Measurements from ENCODE around the gene UPK3B. TPM values are rescaled to one million over a fixed set of nuclear protein-coding genes. Genes with fewer than 3 reads are reported as not detected.
"Not testable (repeated sequence)": the region's sequence is repeated elsewhere in the genome, so short reads cannot be mapped to it uniquely, and the experiment has no call there.

UPK3B gene
- total RNA-seq, 1 donor from 2014 or later = 7.6 TPM

GRCh38 chr7:76514926-76515771 is 4.8 kb downstream of the UPK3B start:
- H3K27me3 ChIP-seq = no peaks in the 10 kb centered on the region
- no peak overlapping the region for H3K27ac ChIP-seq
- DNase-seq (ENCODE audit: low spot score in 2 of 2) = no peak
- no peaks in the 10 kb centered on the region for H3K4me1 ChIP-seq
- no peak overlapping the region for H3K4me3 ChIP-seq
- H3K36me3 ChIP-seq = no peaks in the 10 kb centered on the region
- no peaks in the 10 kb centered on the region for H3K9me3 ChIP-seq
- no peak for TF ChIP-seq CTCF (IDR thresholded peaks at IDR 0.05)
- intact Hi-C loops (cut with DNase I) = no loop called here

- Histone ChIP-seq H3K4me1 (no peaks in the 10 kb centered on the region), H3K4me3 (no peak overlapping the region), H3K9me3 (no peaks in the 10 kb centered on the region), H3K36me3 (no peaks in the 10 kb centered on the region), H3K27me3 (no peaks in the 10 kb centered on the region), H3K27ac (no peak overlapping the region)
- peak in 1 of 3 experiments; percentile 74 for TF ChIP-seq CTCF (IDR thresholded peaks at IDR 0.05)
- DNase-seq (ENCODE audit: low spot score in 2 of 2) = no peak
- intact Hi-C loops (cut with DNase I) = no loop called here
Observed at GRCh38 chr7:76515999-76516443, 5.7 kb downstream of the UPK3B start.

DNA sequence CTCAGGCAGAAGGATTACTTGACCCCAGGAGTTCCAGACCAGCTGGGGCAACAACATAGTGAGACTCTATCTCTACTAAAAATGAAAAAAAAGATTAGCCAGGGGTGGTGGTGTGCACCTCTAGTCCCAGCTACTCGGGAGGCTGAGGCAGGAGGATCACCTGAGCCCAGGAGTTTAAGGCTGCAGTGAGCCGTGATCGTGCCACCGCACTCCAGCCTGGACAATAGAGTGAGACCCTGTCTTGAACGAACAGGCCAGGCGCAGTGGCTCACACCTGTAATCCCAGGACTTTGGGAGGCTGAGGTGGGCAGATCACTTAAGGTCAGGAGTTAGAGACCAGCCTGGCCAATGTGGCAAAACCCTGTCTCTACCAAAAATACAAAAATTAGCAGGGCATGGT is 6.6 kb downstream of the UPK3B start:
- H3K27ac ChIP-seq; H3K4me1 ChIP-seq; DNase-seq (ENCODE audit: low spot score in 2 of 2); H3K36me3 ChIP-seq; intact Hi-C loops (cut with DNase I); H3K27me3 ChIP-seq; H3K4me3 ChIP-seq; H3K9me3 ChIP-seq: not testable (repeated sequence)

- intact Hi-C loops (cut with DNase I); DNase-seq (ENCODE audit: low spot score in 2 of 2); H3K9me3 ChIP-seq; H3K27me3 ChIP-seq; H3K4me1 ChIP-seq; H3K4me3 ChIP-seq; H3K36me3 ChIP-seq; H3K27ac ChIP-seq: not testable (repeated sequence)
Observed at GRCh38 chr7:76526183-76526582, 15.8 kb downstream of the UPK3B start.

DNA sequence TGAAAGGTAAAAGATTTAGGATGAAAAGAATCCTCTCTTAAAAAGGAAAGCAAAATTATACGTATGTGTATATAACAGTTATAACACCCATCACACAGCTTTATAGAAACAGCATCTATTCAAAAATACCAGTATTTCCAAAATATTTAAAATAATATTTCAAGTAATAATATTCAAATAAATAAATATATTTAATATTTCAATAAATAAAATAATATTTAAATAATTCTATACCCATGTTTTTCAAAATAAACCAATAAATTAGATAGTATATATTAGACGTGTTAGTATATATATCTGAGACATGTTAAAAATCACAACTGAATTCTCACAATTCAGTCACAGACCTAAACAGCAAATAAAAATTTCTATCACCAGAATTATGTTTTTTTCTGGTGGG is 21.3 kb downstream of the UPK3B start:
- H3K27me3 ChIP-seq; DNase-seq (ENCODE audit: low spot score in 2 of 2); intact Hi-C loops (cut with DNase I); H3K4me1 ChIP-seq; H3K36me3 ChIP-seq; H3K4me3 ChIP-seq; H3K9me3 ChIP-seq; H3K27ac ChIP-seq: not testable (repeated sequence)

- intact Hi-C loops (cut with DNase I); H3K9me3 ChIP-seq; DNase-seq (ENCODE audit: low spot score in 2 of 2); H3K27me3 ChIP-seq; H3K4me3 ChIP-seq; H3K4me1 ChIP-seq; H3K27ac ChIP-seq; H3K36me3 ChIP-seq: not testable (repeated sequence)
Observed at GRCh38 chr7:76543197-76543596, 32.8 kb downstream of the UPK3B start, which contains the start of gene SPDYE16. Gene SPDYE16 (minus strand): TSS chr7:76543297. CDS start chr7:76541459, 1,838 bp downstream.

DNA sequence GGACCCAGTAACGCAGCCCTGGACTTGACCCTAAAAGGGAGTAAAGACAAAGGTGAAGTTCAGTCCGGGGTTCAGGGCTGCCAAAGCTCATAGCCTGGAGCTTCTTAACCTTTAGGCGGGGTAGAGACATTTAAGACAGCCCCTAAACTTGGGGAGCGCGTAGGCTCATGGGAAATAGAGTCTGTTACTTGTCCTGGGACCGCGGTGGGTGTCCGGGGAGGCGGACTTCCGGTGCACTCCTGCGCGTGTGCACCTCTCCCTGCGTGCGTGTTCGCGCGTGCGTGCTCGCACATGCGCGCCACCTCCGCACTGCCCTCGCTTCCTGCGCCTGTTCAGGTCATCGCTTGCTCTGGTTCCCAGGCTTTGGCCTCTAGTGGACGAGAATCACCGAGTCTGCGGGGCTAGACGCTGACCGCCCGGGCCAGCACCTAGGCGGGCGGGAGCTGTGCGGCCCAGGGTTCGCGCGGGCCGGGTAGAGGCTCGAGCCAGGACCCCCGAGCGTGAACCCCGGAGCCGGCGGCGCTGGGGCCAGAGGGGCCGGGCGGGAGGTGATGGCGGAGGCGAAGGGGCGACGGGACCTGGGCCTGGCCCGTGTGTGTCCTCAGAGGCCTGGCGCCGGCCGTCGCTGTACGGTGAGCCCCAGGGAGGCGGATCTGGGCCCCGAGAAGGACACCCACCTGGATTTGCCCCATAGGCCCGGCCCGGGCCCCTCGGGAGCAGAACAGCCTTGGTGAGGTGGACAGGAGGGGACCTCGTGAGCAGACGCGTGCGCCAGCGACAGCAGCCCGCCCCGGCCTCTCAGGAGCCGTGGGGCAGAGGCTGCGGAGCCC is 38.9 kb downstream of the UPK3B start:
- DNase-seq (ENCODE audit: low spot score in 2 of 2) = peak; percentile 72 to 95
- intact Hi-C loops (cut with DNase I); H3K9me3 ChIP-seq; H3K27me3 ChIP-seq; H3K4me1 ChIP-seq; H3K36me3 ChIP-seq: not testable (repeated sequence)
- Histone ChIP-seq H3K4me3 (peak overlapping the region; percentile 96 to 99), H3K27ac (peak overlapping the region; percentile 96 to 97)
- TF ChIP-seq CTCF (IDR thresholded peaks at IDR 0.05) = peak in 1 of 3 experiments; percentile 8

GRCh38 chr7:76549855-76550248 is 39.5 kb downstream of the UPK3B start:
- Histone ChIP-seq H3K4me3 (peak overlapping the region; percentile 96 to 99), H3K27ac (peak overlapping the region; percentile 96 to 97)
- H3K27me3 ChIP-seq; H3K36me3 ChIP-seq; H3K9me3 ChIP-seq; H3K4me1 ChIP-seq; DNase-seq (ENCODE audit: low spot score in 2 of 2); intact Hi-C loops (cut with DNase I): not testable (repeated sequence)

GRCh38 chr7:76551992-76552391 is 41.6 kb downstream of the UPK3B start:
- H3K27ac ChIP-seq; H3K4me1 ChIP-seq; H3K4me3 ChIP-seq; H3K9me3 ChIP-seq; intact Hi-C loops (cut with DNase I); H3K36me3 ChIP-seq; H3K27me3 ChIP-seq; DNase-seq (ENCODE audit: low spot score in 2 of 2): not testable (repeated sequence)

GRCh38 chr7:76559685-76560084 is 49.3 kb downstream of the UPK3B start:
- intact Hi-C loops (cut with DNase I); DNase-seq (ENCODE audit: low spot score in 2 of 2); H3K36me3 ChIP-seq; H3K27ac ChIP-seq; H3K9me3 ChIP-seq; H3K27me3 ChIP-seq; H3K4me3 ChIP-seq; H3K4me1 ChIP-seq: not testable (repeated sequence)

DNA sequence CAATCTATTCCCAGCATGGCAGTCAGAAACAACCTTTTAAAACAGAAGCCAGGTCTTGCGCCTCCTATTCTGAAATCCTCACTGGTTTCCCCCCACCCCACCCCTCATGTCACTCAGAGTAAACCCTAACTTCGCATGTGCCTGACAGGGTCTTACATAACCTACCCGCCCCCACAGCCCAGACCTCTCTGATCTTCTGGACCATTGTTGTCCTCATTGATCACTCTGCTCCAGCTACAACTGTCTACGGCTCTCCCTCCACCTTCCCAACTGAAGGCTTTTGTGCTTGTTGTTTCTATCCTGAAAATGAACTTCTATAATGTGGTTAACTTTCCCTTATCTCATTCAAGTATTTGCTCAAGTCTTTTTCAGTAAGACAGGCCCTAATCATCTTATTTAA is 49.8 kb downstream of the UPK3B start:
- H3K27ac ChIP-seq; H3K4me1 ChIP-seq; H3K36me3 ChIP-seq; intact Hi-C loops (cut with DNase I); H3K27me3 ChIP-seq; DNase-seq (ENCODE audit: low spot score in 2 of 2); H3K9me3 ChIP-seq; H3K4me3 ChIP-seq: not testable (repeated sequence)
